MCF 10A (cell line): Measurements from ENCODE around the gene MMP2. TPM values are rescaled to one million over a fixed set of nuclear protein-coding genes. Genes with fewer than 3 reads are reported as not detected.
A peak's percentile ranks its signal among the peaks of the same experiment; 100 is the strongest.

ENCODE experiments used
- BruUV-seq: library from RNA; stranded (reverse); fragments of 400-500 nt; replicated peaks from 2 replicates; lab custom pipeline; 2021; lab: Mats Ljungman, UMichigan
- CTCF ChIA-PET: fragments of 300-600 bp; sonication (Branson Sonifier 250); formaldehyde crosslinking; extraction: SDS; loops from one replicate; lab custom pipeline; 2021; ENCODE audit warnings: antibody characterized with exemption, inconsistent platforms; lab: Yijun Ruan, JAX
- POLR2A ChIA-PET: fragments of 300-600, 350-650 bp; sonication (Branson Sonifier 250); formaldehyde crosslinking; extraction: SDS; loops from one replicate; lab custom pipeline; 2020; ENCODE audit warnings: antibody characterized with exemption, inconsistent platforms; lab: Yijun Ruan, JAX
- DNase-seq: peaks from one replicate; pipeline ENCODE4 v3.0.0-alpha.2; 2018; ENCODE audit not compliant: unreplicated experiment
- H3K27ac Mint-ChIP-seq: one replicate; pipeline ENCODE4 v1.8.0; 2022; ENCODE audit warnings: mild to moderate bottlenecking, low read depth, mixed read lengths; ENCODE audit not compliant: unreplicated experiment
- H3K27me3 Mint-ChIP-seq: one replicate; pipeline ENCODE4 v1.8.0; 2022; ENCODE audit warnings: mixed read lengths; ENCODE audit not compliant: insufficient read depth, unreplicated experiment
- H3K36me3 Mint-ChIP-seq: one replicate; pipeline ENCODE4 v1.8.0; 2022; ENCODE audit warnings: mild to moderate bottlenecking, moderate library complexity, mixed read lengths; ENCODE audit not compliant: insufficient read depth, unreplicated experiment
- H3K4me1 Mint-ChIP-seq: one replicate; pipeline ENCODE4 v1.8.0; 2022; ENCODE audit warnings: mixed read lengths; ENCODE audit not compliant: insufficient read depth, unreplicated experiment
- H3K4me3 Mint-ChIP-seq: one replicate; pipeline ENCODE4 v1.8.0; 2022; ENCODE audit warnings: mild to moderate bottlenecking, moderate library complexity, mixed read lengths; ENCODE audit not compliant: unreplicated experiment
- H3K9me3 Mint-ChIP-seq: one replicate; pipeline ENCODE4 v1.8.0; 2022; ENCODE audit warnings: mixed read lengths; ENCODE audit not compliant: unreplicated experiment
- CTCF ChIP-seq: fragments of 200-600 bp; IDR thresholded peaks from one replicate; pipeline ENCODE4 v1.8.0; 2022; ENCODE audit warnings: antibody characterized with exemption, mild to moderate bottlenecking; ENCODE audit not compliant: unreplicated experiment
- intact Hi-C: fragments of 100-400 bp; cut with micrococcal nuclease; formaldehyde crosslinking; loops from 2 replicates; pipeline ENCODE4 v1.14.1; 2022
- total RNA-seq: library from RNA; stranded (reverse); gene quantifications from 2 replicates; pipeline ENCODE4 v1.2.3, GENCODE V29; 2022

The MMP2 gene
- total RNA-seq, 1 experiment from 2014 or later: 3.7 TPM

- TF ChIP-seq CTCF: no peak
- Mint-ChIP-seq H3K27ac (peak overlapping the region; percentile 57), H3K27me3 (peaks cover 12% of the 10 kb centered on the region), H3K36me3 (no peaks in the 10 kb centered on the region), H3K4me3 (peak overlapping the region; percentile 73), H3K9me3 (peaks cover 2% of the 10 kb centered on the region), H3K4me1 (peaks cover 33% of the 10 kb centered on the region)
- DNase-seq: no peak
- intact Hi-C loops: no loop called here
- BruUV-seq: no TSS peak
- CTCF ChIA-PET: interaction anchor here (0.6 to 2.2 kb wide), 5 partner anchors 8 to 234 kb away, joined by 3 to 8 read pairs (median 4); no protein-coding TSS in a partner anchor
- POLR2A ChIA-PET: interaction anchor here (1.0 to 2.1 kb wide), 3 partner anchors 8 to 23 kb away, joined by 3 to 4 read pairs (median 3); no protein-coding TSS in a partner anchor
Measured at GRCh38 chr16:55479430-55480140, 587 bp downstream of the MMP2 start.

GRCh38 chr16:55480228-55480655 lies 1.2 kb downstream of the MMP2 start:
- ChIA-PET CTCF (interaction anchor here (0.6 to 2.2 kb wide), 5 partner anchors 8 to 233 kb away, joined by 3 to 8 read pairs (median 4); no protein-coding TSS in a partner anchor), POLR2A (interaction anchor here (1.0 to 2.1 kb wide), 3 partner anchors 9 to 22 kb away, joined by 3 to 4 read pairs (median 3); no protein-coding TSS in a partner anchor)
- H3K36me3 Mint-ChIP-seq: no peaks in the 10 kb centered on the region
- peaks cover 7% of the 10 kb centered on the region for H3K9me3 Mint-ChIP-seq
- peaks cover 12% of the 10 kb centered on the region for H3K27me3 Mint-ChIP-seq
- BruUV-seq: no TSS peak
- peaks cover 33% of the 10 kb centered on the region for H3K4me1 Mint-ChIP-seq
- H3K27ac Mint-ChIP-seq: no peak overlapping the region
- DNase-seq: peak; percentile 83
- TF ChIP-seq CTCF: no peak
- H3K4me3 Mint-ChIP-seq: peak overlapping the region; percentile 73
- intact Hi-C loops: no loop called here

GRCh38 chr16:55481023-55481422 lies 2.0 kb downstream of the MMP2 start:
- CTCF ChIA-PET: interaction anchor here (1.1 to 2.2 kb wide), 3 partner anchors 9 to 223 kb away, joined by 3 to 8 read pairs (median 5); no protein-coding TSS in a partner anchor
- POLR2A ChIA-PET: interaction anchor here (1.4 to 2.1 kb wide), 2 partner anchors 10 to 21 kb away, joined by 3 to 4 read pairs; no protein-coding TSS in a partner anchor
- DNase-seq: no peak
- no peak for TF ChIP-seq CTCF
- BruUV-seq: no TSS peak
- Mint-ChIP-seq H3K9me3 (peaks cover 7% of the 10 kb centered on the region), H3K4me1 (peaks cover 33% of the 10 kb centered on the region), H3K4me3 (no peak overlapping the region), H3K27me3 (peaks cover 12% of the 10 kb centered on the region), H3K36me3 (peaks cover 6% of the 10 kb centered on the region), H3K27ac (no peak overlapping the region)
- intact Hi-C loops: no loop called here

- TF ChIP-seq CTCF: no peak
- H3K36me3 Mint-ChIP-seq: peaks cover 6% of the 10 kb centered on the region
- CTCF ChIA-PET: no interaction called here
- peaks cover 12% of the 10 kb centered on the region for H3K27me3 Mint-ChIP-seq
- H3K4me3 Mint-ChIP-seq: no peak overlapping the region
- no TSS peak for BruUV-seq
- DNase-seq: peak; percentile 54
- peaks cover 33% of the 10 kb centered on the region for H3K4me1 Mint-ChIP-seq
- H3K27ac Mint-ChIP-seq: peak overlapping the region; percentile 17
- POLR2A ChIA-PET: no interaction called here
- intact Hi-C loops: no loop called here
- peaks cover 7% of the 10 kb centered on the region for H3K9me3 Mint-ChIP-seq
Measured at GRCh38 chr16:55482056-55482455, 3.1 kb downstream of the MMP2 start.
